H9 (cell line): ENCODE measurements around the gene PDZD8. TPM values are rescaled to one million over a fixed set of nuclear protein-coding genes. Genes with fewer than 3 reads are reported as not detected.

Experiments
- DNase-seq: peaks from one replicate; pipeline ENCODE4 v3.0.0-alpha.2; 2017
- H2AFZ ChIP-seq: one replicate; pipeline ENCODE4 v1.6.1; 2013; ENCODE audit warnings: mild to moderate bottlenecking, low read length, control low read depth, moderate library complexity
- H2AK5ac ChIP-seq: 2 replicates; pipeline ENCODE4 v1.6.1; 2013; ENCODE audit warnings: low read length, control low read depth, mixed read lengths; ENCODE audit not compliant: insufficient read length
- H2BK120ac ChIP-seq: one replicate; pipeline ENCODE4 v1.6.1; 2013; ENCODE audit warnings: low read depth, mild to moderate bottlenecking, low read length, control low read depth, inconsistent platforms; ENCODE audit not compliant: poor library complexity, severe bottlenecking
- H2BK12ac ChIP-seq: 2 replicates; pipeline ENCODE4 v1.6.1; 2013; ENCODE audit warnings: low read length, control low read depth, mixed read lengths, low read depth; ENCODE audit not compliant: insufficient read length
- H2BK15ac ChIP-seq: 2 replicates; pipeline ENCODE4 v1.6.1; 2013; ENCODE audit warnings: low read depth, low read length, control low read depth
- H2BK20ac ChIP-seq: one replicate; pipeline ENCODE4 v1.6.1; 2013; ENCODE audit warnings: low read depth, mild to moderate bottlenecking, low read length, control low read depth, inconsistent platforms; ENCODE audit not compliant: poor library complexity, severe bottlenecking
- H2BK5ac ChIP-seq: 2 replicates; pipeline ENCODE4 v1.6.1; 2013; ENCODE audit warnings: low read length, control low read depth, mixed read lengths; ENCODE audit not compliant: insufficient read length
- H3K14ac ChIP-seq: 2 replicates; pipeline ENCODE4 v1.6.1; 2013; ENCODE audit warnings: low read length, control low read depth; ENCODE audit not compliant: insufficient read depth
- H3K18ac ChIP-seq: 2 replicates; pipeline ENCODE4 v1.6.1; 2013; ENCODE audit warnings: low read depth, mild to moderate bottlenecking, mixed read lengths, low read length, control low read depth; ENCODE audit not compliant: insufficient read length
- H3K23ac ChIP-seq: 2 replicates; pipeline ENCODE4 v1.6.1; 2013; ENCODE audit warnings: low read length, control low read depth, mixed read lengths, low read depth; ENCODE audit not compliant: insufficient read length
- H3K23me2 ChIP-seq: 2 replicates; pipeline ENCODE4 v1.6.1; 2013; ENCODE audit warnings: low read depth, mild to moderate bottlenecking, mixed read lengths, low read length, control low read depth; ENCODE audit not compliant: insufficient read length, poor library complexity, severe bottlenecking
- H3K27ac ChIP-seq: 2 replicates; pipeline ENCODE4 v1.5.1; 2013; ENCODE audit warnings: low read length, control low read depth, mixed read lengths, low read depth; ENCODE audit not compliant: insufficient read length
- H3K27me3 ChIP-seq: 2 replicates; pipeline ENCODE4 v1.6.1; 2013; ENCODE audit warnings: low read length, control low read depth, inconsistent platforms; ENCODE audit not compliant: insufficient read depth
- H3K4ac ChIP-seq: 2 replicates; pipeline ENCODE4 v1.6.1; 2013; ENCODE audit warnings: low read depth, mild to moderate bottlenecking, control low read depth, inconsistent platforms, low read length, moderate library complexity
- H3K4me1 ChIP-seq: 2 replicates; pipeline ENCODE4 v1.6.1; 2013; ENCODE audit warnings: low read length, control low read depth, inconsistent platforms; ENCODE audit not compliant: insufficient read depth
- H3K4me2 ChIP-seq: 2 replicates; pipeline ENCODE4 v1.6.1; 2013; ENCODE audit warnings: low read length, control low read depth, mixed read lengths; ENCODE audit not compliant: insufficient read length, insufficient read depth
- H3K56ac ChIP-seq: 2 replicates; pipeline ENCODE4 v1.6.1; 2013; ENCODE audit warnings: low read depth, mild to moderate bottlenecking, mixed read lengths, low read length, control low read depth; ENCODE audit not compliant: insufficient read length
- H3K79me1 ChIP-seq: 2 replicates; pipeline ENCODE4 v1.6.1; 2013; ENCODE audit warnings: low read depth, mild to moderate bottlenecking, moderate library complexity, low read length, control low read depth, inconsistent platforms; ENCODE audit not compliant: insufficient read depth, poor library complexity, severe bottlenecking
- H3K79me2 ChIP-seq: 2 replicates; pipeline ENCODE4 v1.6.1; 2013; ENCODE audit warnings: low read length, control low read depth, inconsistent platforms; ENCODE audit not compliant: insufficient read depth
- H3K9ac ChIP-seq: 2 replicates; pipeline ENCODE4 v1.6.1; 2013; ENCODE audit warnings: low read length, control low read depth, mixed read lengths; ENCODE audit not compliant: insufficient read length; ENCODE audit errors: extremely low read depth
- H3K9me3 ChIP-seq: one replicate; pipeline ENCODE4 v1.6.1; 2013; ENCODE audit warnings: low read depth, low read length, inconsistent platforms; ENCODE audit not compliant: control insufficient read depth
- H3T11ph ChIP-seq: one replicate; pipeline ENCODE4 v1.6.1; 2013; ENCODE audit warnings: mild to moderate bottlenecking, low read length, control low read depth, inconsistent platforms
- H4K20me1 ChIP-seq: one replicate; pipeline ENCODE4 v1.6.1; 2013; ENCODE audit not compliant: control insufficient read depth, insufficient read length, insufficient read depth
- H4K5ac ChIP-seq: 2 replicates; pipeline ENCODE4 v1.6.1; 2013; ENCODE audit warnings: low read depth, mild to moderate bottlenecking, mixed read lengths, low read length, control low read depth; ENCODE audit not compliant: insufficient read length
- H4K8ac ChIP-seq: replicated peaks from 2 replicates; pipeline ENCODE4 v1.6.1; 2013; ENCODE audit warnings: low read length, control low read depth, mixed read lengths, low read depth; ENCODE audit not compliant: insufficient read length
- H4K91ac ChIP-seq: 2 replicates; pipeline ENCODE4 v1.6.1; 2013; ENCODE audit warnings: low read depth, mild to moderate bottlenecking, moderate library complexity, mixed read lengths, low read length, control low read depth; ENCODE audit not compliant: insufficient read length
- H3K27ac Mint-ChIP-seq, 3 experiments: 2 replicates in 2 of 3; 3 replicates in 1 of 3; pipeline ENCODE4 v1.8.0; 2020 to 2021; ENCODE audit warnings: mixed read lengths in 3 of 3, mild to moderate bottlenecking in 1 of 3, moderate library complexity in 1 of 3
- H3K27me3 Mint-ChIP-seq: 2 replicates; pipeline ENCODE4 v1.8.0; 2021; ENCODE audit warnings: low read depth, mild to moderate bottlenecking, moderate library complexity, mixed read lengths
- H3K36me3 Mint-ChIP-seq, 3 experiments: 2 replicates in 2 of 3; 3 replicates in 1 of 3; pipeline ENCODE4 v1.8.0; 2020 to 2021; ENCODE audit warnings: low read depth in 3 of 3, mixed read lengths in 3 of 3; ENCODE audit not compliant: insufficient read depth in 1 of 3
- H3K4me1 Mint-ChIP-seq, 2 experiments: 2 replicates each; pipeline ENCODE4 v1.8.0; 2020; ENCODE audit warnings: mixed read lengths in 2 of 2
- H3K4me3 Mint-ChIP-seq, 2 experiments: 2 replicates in 1 of 2; 3 replicates in 1 of 2; pipeline ENCODE4 v1.8.0; 2020 to 2021; ENCODE audit warnings: mild to moderate bottlenecking in 2 of 2, mixed read lengths in 2 of 2, moderate library complexity in 1 of 2
- H3K9me3 Mint-ChIP-seq, 2 experiments: 2 replicates in 1 of 2; 3 replicates in 1 of 2; pipeline ENCODE4 v1.8.0; 2020; ENCODE audit warnings: mild to moderate bottlenecking in 2 of 2, mixed read lengths in 2 of 2, moderate library complexity in 1 of 2
- WGBS: extraction: QIAGEN DNeasy Blood & Tissue Kit; methylation state at CpG from one replicate; pipeline ENCODE4 v1.1.7; 2013; ENCODE audit warnings: missing lambda C conversion rate, low lambda C conversion rate, mixed read lengths; ENCODE audit not compliant: insufficient read length; ENCODE audit errors: extremely low coverage; 5-methylcytosine and 5-hydroxymethylcytosine counted together
- total RNA-seq: library from RNA; stranded (reverse); gene quantifications from 2 replicates; pipeline ENCODE4 v1.2.1, GENCODE V29; 2021
- TF ChIP-seq, protein P1 (sequence below): fragments of 200-600 bp; sonication (generic); conservative IDR thresholded peaks from 3 replicates; pipeline ENCODE4 v1.8.0; 2021; ENCODE audit warnings: antibody characterized with exemption, mild to moderate bottlenecking

PDZD8 gene
- total RNA-seq, 1 experiment from 2014 or later = 38.2 TPM

DNA sequence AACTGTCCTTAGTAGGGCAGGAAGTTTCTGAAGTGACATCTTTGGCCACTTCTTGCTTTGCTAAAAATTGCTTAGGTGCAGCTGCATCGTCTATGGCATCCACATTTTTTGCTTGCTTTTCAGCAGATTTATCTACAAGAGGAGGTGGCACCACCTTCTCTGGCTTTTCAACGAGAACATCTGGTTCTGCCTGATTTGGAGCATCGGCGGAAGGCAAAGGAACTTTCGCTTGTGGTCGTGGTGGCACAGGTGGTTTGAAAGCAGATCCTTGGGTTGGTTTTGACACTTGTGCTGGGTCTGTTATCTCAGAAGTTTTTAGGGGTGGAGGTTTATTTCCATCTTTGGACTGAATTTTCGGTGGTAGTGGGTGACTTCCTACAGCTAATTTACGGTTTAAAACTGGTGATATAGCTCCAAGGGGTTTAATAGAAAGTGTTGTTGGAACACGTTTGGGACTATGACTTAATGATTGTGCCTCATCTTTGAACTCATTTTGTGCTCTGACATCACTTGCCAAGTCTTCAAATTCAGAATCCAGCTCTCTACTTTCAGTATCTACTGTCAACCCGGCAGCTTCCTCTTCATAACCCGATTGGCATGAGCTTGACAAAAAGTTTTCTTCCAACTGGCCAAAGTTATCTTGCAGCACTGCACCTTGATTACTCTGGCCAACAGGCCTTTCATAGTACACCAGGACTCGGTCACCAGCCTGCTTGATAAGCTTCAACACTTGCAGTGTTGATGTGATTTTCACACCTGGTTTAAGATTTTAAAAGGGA is 90.3 kb downstream of the PDZD8 start:
- Mint-ChIP-seq H3K36me3 (peaks cover 10 to 17% (median 14%) of the 10 kb centered on the region in 3 experiments), H3K4me1 (no peaks in the 10 kb centered on the region), H3K27ac (no peak overlapping the region), H3K4me3 (no peak overlapping the region), H3K27me3 (no peaks in the 10 kb centered on the region), H3K9me3 (no peaks in the 10 kb centered on the region)
- TF ChIP-seq, protein P1, sequence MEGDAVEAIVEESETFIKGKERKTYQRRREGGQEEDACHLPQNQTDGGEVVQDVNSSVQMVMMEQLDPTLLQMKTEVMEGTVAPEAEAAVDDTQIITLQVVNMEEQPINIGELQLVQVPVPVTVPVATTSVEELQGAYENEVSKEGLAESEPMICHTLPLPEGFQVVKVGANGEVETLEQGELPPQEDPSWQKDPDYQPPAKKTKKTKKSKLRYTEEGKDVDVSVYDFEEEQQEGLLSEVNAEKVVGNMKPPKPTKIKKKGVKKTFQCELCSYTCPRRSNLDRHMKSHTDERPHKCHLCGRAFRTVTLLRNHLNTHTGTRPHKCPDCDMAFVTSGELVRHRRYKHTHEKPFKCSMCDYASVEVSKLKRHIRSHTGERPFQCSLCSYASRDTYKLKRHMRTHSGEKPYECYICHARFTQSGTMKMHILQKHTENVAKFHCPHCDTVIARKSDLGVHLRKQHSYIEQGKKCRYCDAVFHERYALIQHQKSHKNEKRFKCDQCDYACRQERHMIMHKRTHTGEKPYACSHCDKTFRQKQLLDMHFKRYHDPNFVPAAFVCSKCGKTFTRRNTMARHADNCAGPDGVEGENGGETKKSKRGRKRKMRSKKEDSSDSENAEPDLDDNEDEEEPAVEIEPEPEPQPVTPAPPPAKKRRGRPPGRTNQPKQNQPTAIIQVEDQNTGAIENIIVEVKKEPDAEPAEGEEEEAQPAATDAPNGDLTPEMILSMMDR = no peak
- H3K4me1 ChIP-seq = no peaks in the 10 kb centered on the region
- H3K4me2 ChIP-seq = no peak overlapping the region
- no peak overlapping the region for H3K9ac ChIP-seq
- no peak overlapping the region for H2BK120ac ChIP-seq
- H3K14ac ChIP-seq = no peak overlapping the region
- H3K27me3 ChIP-seq = no peaks in the 10 kb centered on the region
- H4K8ac ChIP-seq = no peak overlapping the region
- no peak overlapping the region for H2BK5ac ChIP-seq
- DNase-seq = no peak
- no peak overlapping the region for H3K27ac ChIP-seq
- H3T11ph ChIP-seq = no peak overlapping the region
- no peak overlapping the region for H2AK5ac ChIP-seq
- no peak overlapping the region for H2BK20ac ChIP-seq
- H2AFZ ChIP-seq = no peak overlapping the region
- no peak overlapping the region for H3K4ac ChIP-seq
- H3K23ac ChIP-seq = no peak overlapping the region
- no peak overlapping the region for H2BK15ac ChIP-seq
- H2BK12ac ChIP-seq = no peak overlapping the region
- no peaks in the 10 kb centered on the region for H4K20me1 ChIP-seq
- WGBS = no CpG with 5 or more reads among the region's 12 CpGs
- H3K56ac ChIP-seq = no peak overlapping the region
- no peak overlapping the region for H3K18ac ChIP-seq
- H3K79me1 ChIP-seq = no peaks in the 10 kb centered on the region
- H4K5ac ChIP-seq = no peak overlapping the region
- H3K79me2 ChIP-seq = no peaks in the 10 kb centered on the region
- H4K91ac ChIP-seq = no peak overlapping the region
- no peaks in the 10 kb centered on the region for H3K9me3 ChIP-seq
- no peaks in the 10 kb centered on the region for H3K23me2 ChIP-seq
